SHP77 treated with DMSO at 0.1 percent for 48 hours (cell line): Measurements from ENCODE around the gene TPD52L2.

Experiments used
- DNase-seq: peaks from one replicate; lab custom pipeline; 2025; lab: John Stamatoyannopoulos, UW

TPD52L2 gene

GRCh38 chr20:63932606-63933160 is 67.6 kb downstream of the TPD52L2 start:
- no peak for DNase-seq

- DNase-seq: no peak
Observed at GRCh38 chr20:63933646-63934045, 68.6 kb downstream of the TPD52L2 start.

- DNase-seq: no peak
Observed at GRCh38 chr20:63934271-63935068, 69.4 kb downstream of the TPD52L2 start.

- DNase-seq: no peak
Observed at GRCh38 chr20:63935447-63935846, 70.4 kb downstream of the TPD52L2 start.

GRCh38 chr20:63937596-63937995 is 72.5 kb downstream of the TPD52L2 start:
- no peak for DNase-seq

GRCh38 chr20:63939061-63939935 is 74.2 kb downstream of the TPD52L2 start:
- no peak for DNase-seq

GRCh38 chr20:63940071-63940471 is 75.0 kb downstream of the TPD52L2 start:
- DNase-seq: no peak

- DNase-seq: no peak
Observed at GRCh38 chr20:63940472-63941266, 75.6 kb downstream of the TPD52L2 start.
